ENCODE results near the gene POLR2M.

POLR2M gene

GRCh38 chr15:57756466-57756865 lies 50.0 kb downstream of the POLR2M start:
- Histone ChIP-seq H4K8ac (ENCODE audit: low read depth, low read length) (no peak overlapping the region), H2AK5ac (ENCODE audit: low read depth, low read length) (no peak overlapping the region), H2BK15ac (ENCODE audit: low read length) (no peak overlapping the region), H3K4me2 (ENCODE audit: insufficient read depth, low read length, poor library complexity, severe bottlenecking) (no peak overlapping the region), H2BK120ac (ENCODE audit: low read depth, low read length) (no peak overlapping the region), H3K18ac (ENCODE audit: low read length) (no peak overlapping the region), H3K79me1 (ENCODE audit: low read depth, low read length) (no peaks in the 10 kb centered on the region), H3K27me3 (ENCODE audit: control insufficient read depth in 3 of 3, insufficient read depth in 3 of 3, low read depth in 1 of 3, low read length in 3 of 3) (peaks cover 0 to 8% (median 0%) of the 10 kb centered on the region in 3 experiments), H3K4me1 (ENCODE audit: control insufficient read depth in 2 of 2, insufficient read depth in 1 of 2, low read depth in 1 of 2, low read length in 2 of 2) (no peaks in the 10 kb centered on the region), H3K27ac (replicated peaks; ENCODE audit: low read length) (no peak overlapping the region), H3K4me3 (ENCODE audit: low read length in 2 of 2) (no peak overlapping the region), H3K23ac (ENCODE audit: low read depth, low read length, poor library complexity) (no peak overlapping the region), H3K9me3 (replicated peaks in 1 of 2; ENCODE audit: control insufficient read depth in 2 of 2, insufficient read depth in 1 of 2, low read depth in 1 of 2, low read length in 2 of 2) (no peaks in the 10 kb centered on the region), H3K9ac (ENCODE audit: low read depth, low read length, poor library complexity) (no peak overlapping the region), H4K91ac (ENCODE audit: low read depth, low read length, poor library complexity) (no peak overlapping the region), H3K4ac (ENCODE audit: low read length) (no peak overlapping the region), H3K36me3 (replicated peaks in 1 of 2; ENCODE audit: control insufficient read depth in 2 of 2, insufficient read depth in 2 of 2, low read length in 2 of 2) (no peaks in the 10 kb centered on the region), H2AFZ (ENCODE audit: low read length) (no peak overlapping the region), H2BK12ac (ENCODE audit: low read length) (no peak overlapping the region), H3K14ac (ENCODE audit: low read length) (no peak overlapping the region), H2BK5ac (ENCODE audit: low read length) (no peak overlapping the region)
- no peak for DNase-seq (ENCODE audit: low spot score)
- WGBS, 2 donors (ENCODE audit: extremely low coverage in 2 of 2, insufficient read length in 2 of 2, insufficient replicate concordance in 1 of 2) = no CpG with 5 or more reads among the region's 3 CpGs

- Histone ChIP-seq H2BK12ac (ENCODE audit: low read length) (no peak overlapping the region), H4K8ac (ENCODE audit: low read depth, low read length) (no peak overlapping the region), H3K27me3 (ENCODE audit: control insufficient read depth in 3 of 3, insufficient read depth in 3 of 3, low read depth in 1 of 3, low read length in 3 of 3) (peaks cover 0 to 8% (median 0%) of the 10 kb centered on the region in 3 experiments), H2BK120ac (ENCODE audit: low read depth, low read length) (no peak overlapping the region), H2AFZ (ENCODE audit: low read length) (no peak overlapping the region), H3K27ac (replicated peaks; ENCODE audit: low read length) (no peak overlapping the region), H3K9ac (ENCODE audit: low read depth, low read length, poor library complexity) (no peak overlapping the region), H3K79me1 (ENCODE audit: low read depth, low read length) (no peaks in the 10 kb centered on the region), H3K4ac (ENCODE audit: low read length) (no peak overlapping the region), H3K36me3 (replicated peaks in 1 of 2; ENCODE audit: control insufficient read depth in 2 of 2, insufficient read depth in 2 of 2, low read length in 2 of 2) (no peaks in the 10 kb centered on the region), H3K4me3 (ENCODE audit: low read length in 2 of 2) (no peak overlapping the region), H2BK5ac (ENCODE audit: low read length) (no peak overlapping the region), H2AK5ac (ENCODE audit: low read depth, low read length) (no peak overlapping the region), H3K23ac (ENCODE audit: low read depth, low read length, poor library complexity) (no peak overlapping the region), H3K18ac (ENCODE audit: low read length) (no peak overlapping the region), H3K9me3 (replicated peaks in 1 of 2; ENCODE audit: control insufficient read depth in 2 of 2, insufficient read depth in 1 of 2, low read depth in 1 of 2, low read length in 2 of 2) (no peaks in the 10 kb centered on the region), H2BK15ac (ENCODE audit: low read length) (no peak overlapping the region), H3K4me1 (ENCODE audit: control insufficient read depth in 2 of 2, insufficient read depth in 1 of 2, low read depth in 1 of 2, low read length in 2 of 2) (no peaks in the 10 kb centered on the region), H4K91ac (ENCODE audit: low read depth, low read length, poor library complexity) (no peak overlapping the region), H3K4me2 (ENCODE audit: insufficient read depth, low read length, poor library complexity, severe bottlenecking) (no peak overlapping the region), H3K14ac (ENCODE audit: low read length) (no peak overlapping the region)
- no peak for DNase-seq (ENCODE audit: low spot score)
- WGBS, 2 donors (ENCODE audit: extremely low coverage in 2 of 2, insufficient read length in 2 of 2, insufficient replicate concordance in 1 of 2) = no CpG with 5 or more reads among the region's 3 CpGs
These were observed 52.0 kb downstream of the POLR2M start for GRCh38 chr15:57758560-57758959.

GRCh38 chr15:57761562-57761961 lies 55.0 kb downstream of the POLR2M start:
- no peak for DNase-seq (ENCODE audit: low spot score)
- no peaks in the 10 kb centered on the region for H3K9me3 ChIP-seq (replicated peaks in 1 of 2; ENCODE audit: control insufficient read depth in 2 of 2, insufficient read depth in 1 of 2, low read depth in 1 of 2, low read length in 2 of 2)
- H3K9ac ChIP-seq (ENCODE audit: low read depth, low read length, poor library complexity) = no peak overlapping the region
- no peak overlapping the region for H2BK5ac ChIP-seq (ENCODE audit: low read length)
- H3K4me3 ChIP-seq (ENCODE audit: low read length in 2 of 2) = no peak overlapping the region
- H2BK12ac ChIP-seq (ENCODE audit: low read length) = no peak overlapping the region
- no peak overlapping the region for H3K27ac ChIP-seq (replicated peaks; ENCODE audit: low read length)
- no peak overlapping the region for H3K4ac ChIP-seq (ENCODE audit: low read length)
- H3K79me1 ChIP-seq (ENCODE audit: low read depth, low read length) = no peaks in the 10 kb centered on the region
- peaks cover 0 to 8% (median 0%) of the 10 kb centered on the region in 3 experiments for H3K27me3 ChIP-seq (ENCODE audit: control insufficient read depth in 3 of 3, insufficient read depth in 3 of 3, low read depth in 1 of 3, low read length in 3 of 3)
- no peak overlapping the region for H2AFZ ChIP-seq (ENCODE audit: low read length)
- no peak overlapping the region for H3K23ac ChIP-seq (ENCODE audit: low read depth, low read length, poor library complexity)
- no peak overlapping the region for H3K4me2 ChIP-seq (ENCODE audit: insufficient read depth, low read length, poor library complexity, severe bottlenecking)
- no peak overlapping the region for H4K8ac ChIP-seq (ENCODE audit: low read depth, low read length)
- H3K18ac ChIP-seq (ENCODE audit: low read length) = no peak overlapping the region
- WGBS, 2 donors (ENCODE audit: extremely low coverage in 2 of 2, insufficient read length in 2 of 2, insufficient replicate concordance in 1 of 2) = no CpG with 5 or more reads among the region's 1 CpG
- H4K91ac ChIP-seq (ENCODE audit: low read depth, low read length, poor library complexity) = no peak overlapping the region
- no peak overlapping the region for H2BK15ac ChIP-seq (ENCODE audit: low read length)
- no peak overlapping the region for H2BK120ac ChIP-seq (ENCODE audit: low read depth, low read length)
- no peaks in the 10 kb centered on the region for H3K4me1 ChIP-seq (ENCODE audit: control insufficient read depth in 2 of 2, insufficient read depth in 1 of 2, low read depth in 1 of 2, low read length in 2 of 2)
- H3K14ac ChIP-seq (ENCODE audit: low read length) = no peak overlapping the region
- H3K36me3 ChIP-seq (replicated peaks in 1 of 2; ENCODE audit: control insufficient read depth in 2 of 2, insufficient read depth in 2 of 2, low read length in 2 of 2) = no peaks in the 10 kb centered on the region
- no peak overlapping the region for H2AK5ac ChIP-seq (ENCODE audit: low read depth, low read length)

GRCh38 chr15:57762302-57762701 lies 55.8 kb downstream of the POLR2M start:
- Histone ChIP-seq H3K18ac (ENCODE audit: low read length) (no peak overlapping the region), H3K36me3 (replicated peaks in 1 of 2; ENCODE audit: control insufficient read depth in 2 of 2, insufficient read depth in 2 of 2, low read length in 2 of 2) (no peaks in the 10 kb centered on the region), H3K14ac (ENCODE audit: low read length) (no peak overlapping the region), H3K27me3 (ENCODE audit: control insufficient read depth in 3 of 3, insufficient read depth in 3 of 3, low read depth in 1 of 3, low read length in 3 of 3) (peaks cover 0 to 8% (median 0%) of the 10 kb centered on the region in 3 experiments), H2AFZ (ENCODE audit: low read length) (no peak overlapping the region), H3K4me1 (ENCODE audit: control insufficient read depth in 2 of 2, insufficient read depth in 1 of 2, low read depth in 1 of 2, low read length in 2 of 2) (no peaks in the 10 kb centered on the region), H3K79me1 (ENCODE audit: low read depth, low read length) (no peaks in the 10 kb centered on the region), H2BK5ac (ENCODE audit: low read length) (no peak overlapping the region), H3K4ac (ENCODE audit: low read length) (no peak overlapping the region), H3K9ac (ENCODE audit: low read depth, low read length, poor library complexity) (no peak overlapping the region), H2BK120ac (ENCODE audit: low read depth, low read length) (no peak overlapping the region), H2BK15ac (ENCODE audit: low read length) (no peak overlapping the region), H3K9me3 (replicated peaks in 1 of 2; ENCODE audit: control insufficient read depth in 2 of 2, insufficient read depth in 1 of 2, low read depth in 1 of 2, low read length in 2 of 2) (no peaks in the 10 kb centered on the region), H3K4me3 (ENCODE audit: low read length in 2 of 2) (no peak overlapping the region), H3K4me2 (ENCODE audit: insufficient read depth, low read length, poor library complexity, severe bottlenecking) (no peak overlapping the region), H2BK12ac (ENCODE audit: low read length) (no peak overlapping the region), H4K91ac (ENCODE audit: low read depth, low read length, poor library complexity) (no peak overlapping the region), H2AK5ac (ENCODE audit: low read depth, low read length) (no peak overlapping the region), H4K8ac (ENCODE audit: low read depth, low read length) (no peak overlapping the region), H3K27ac (replicated peaks; ENCODE audit: low read length) (no peak overlapping the region), H3K23ac (ENCODE audit: low read depth, low read length, poor library complexity) (no peak overlapping the region)
- WGBS, 2 donors (ENCODE audit: extremely low coverage in 2 of 2, insufficient read length in 2 of 2, insufficient replicate concordance in 1 of 2) = no CpG with 5 or more reads among the region's 4 CpGs
- DNase-seq (ENCODE audit: low spot score) = no peak
